ENCODE measurements around the gene ADSS1. TPM values are rescaled to one million over a fixed set of nuclear protein-coding genes. Genes with fewer than 3 reads are reported as not detected.

The ADSS1 gene
- total RNA-seq, 1 experiment from 2014 or later, result 0.52 TPM

DNA sequence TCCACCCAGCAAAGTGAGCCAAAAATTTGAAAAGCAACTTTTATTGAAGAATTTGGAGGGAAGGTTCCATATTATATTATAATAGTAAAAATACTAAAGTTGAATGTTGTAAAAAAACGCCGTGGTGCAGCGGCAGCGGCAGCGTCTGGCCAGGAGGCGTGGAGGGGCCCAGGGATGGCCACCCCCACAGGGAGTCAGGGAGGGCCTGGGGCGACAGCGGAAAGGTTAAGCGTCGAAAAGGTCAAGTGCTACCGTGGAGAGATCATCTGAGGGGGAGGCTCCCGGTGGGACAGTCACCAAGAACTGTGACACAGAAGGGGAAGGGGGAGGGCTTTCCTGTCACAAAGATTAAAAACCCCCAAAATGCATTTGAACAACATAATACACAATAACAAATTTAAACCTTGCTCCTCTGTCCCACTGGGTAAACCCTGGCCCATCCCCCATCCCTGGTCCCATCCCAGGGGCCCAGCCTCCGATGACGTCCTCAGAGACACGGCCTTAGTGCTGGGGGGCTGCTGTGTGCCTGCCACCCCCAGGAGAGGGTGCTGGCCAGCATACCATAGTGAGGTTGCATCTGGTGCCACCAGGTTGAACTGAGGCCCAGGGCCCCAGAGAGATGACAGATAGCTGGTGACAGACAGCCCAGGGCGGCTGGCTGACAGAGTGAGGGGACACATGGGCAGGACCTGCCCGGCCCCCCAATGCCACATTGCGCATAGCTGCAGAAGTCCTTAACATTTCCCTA is 45.5 kb downstream of the ADSS1 start:
- no peaks in the 10 kb centered on the region for H3K9me3 ChIP-seq (ENCODE audit: low read depth, low read length, poor library complexity, severe bottlenecking)
- CTCF ChIA-PET, result interaction anchor here (0.9 to 1.4 kb wide), 2 partner anchors 16 to 95 kb away, joined by 3 read pairs; partner anchors contain the start of gene CEP170B
- BruUV-seq (replicated peaks), result TSS peak; percentile 83
- peaks cover 38% of the 10 kb centered on the region for H3K36me3 ChIP-seq (ENCODE audit: insufficient read depth, low read length, poor library complexity, severe bottlenecking)
- peaks cover 5% of the 10 kb centered on the region for H3K4me1 ChIP-seq (ENCODE audit: insufficient read depth, low read length, poor library complexity, severe bottlenecking)
- H3K27ac ChIP-seq (ENCODE audit: low read depth, low read length, poor library complexity, severe bottlenecking), result no peak overlapping the region
- H3K27me3 ChIP-seq (replicated peaks; ENCODE audit: insufficient read depth, low read depth, low read length, poor library complexity), result no peaks in the 10 kb centered on the region
- POLR2A ChIA-PET (ENCODE audit: low non-redundant PET), result no interaction called here
- no peak for TF ChIP-seq EZH2 (IDR thresholded peaks at IDR 0.05; ENCODE audit: borderline replicate concordance, low read depth, low read length, poor library complexity, severe bottlenecking)
- TF ChIP-seq, protein P1, sequence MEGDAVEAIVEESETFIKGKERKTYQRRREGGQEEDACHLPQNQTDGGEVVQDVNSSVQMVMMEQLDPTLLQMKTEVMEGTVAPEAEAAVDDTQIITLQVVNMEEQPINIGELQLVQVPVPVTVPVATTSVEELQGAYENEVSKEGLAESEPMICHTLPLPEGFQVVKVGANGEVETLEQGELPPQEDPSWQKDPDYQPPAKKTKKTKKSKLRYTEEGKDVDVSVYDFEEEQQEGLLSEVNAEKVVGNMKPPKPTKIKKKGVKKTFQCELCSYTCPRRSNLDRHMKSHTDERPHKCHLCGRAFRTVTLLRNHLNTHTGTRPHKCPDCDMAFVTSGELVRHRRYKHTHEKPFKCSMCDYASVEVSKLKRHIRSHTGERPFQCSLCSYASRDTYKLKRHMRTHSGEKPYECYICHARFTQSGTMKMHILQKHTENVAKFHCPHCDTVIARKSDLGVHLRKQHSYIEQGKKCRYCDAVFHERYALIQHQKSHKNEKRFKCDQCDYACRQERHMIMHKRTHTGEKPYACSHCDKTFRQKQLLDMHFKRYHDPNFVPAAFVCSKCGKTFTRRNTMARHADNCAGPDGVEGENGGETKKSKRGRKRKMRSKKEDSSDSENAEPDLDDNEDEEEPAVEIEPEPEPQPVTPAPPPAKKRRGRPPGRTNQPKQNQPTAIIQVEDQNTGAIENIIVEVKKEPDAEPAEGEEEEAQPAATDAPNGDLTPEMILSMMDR (conservative IDR thresholded peaks at IDR 0.05; ENCODE audit: low read depth, low read length), result no peak
- no peak overlapping the region for H3K4me3 ChIP-seq (ENCODE audit: low read depth, low read length, poor library complexity, severe bottlenecking)
- intact Hi-C loops (cut with micrococcal nuclease; ENCODE audit: unreplicated experiment), result loop anchor here (2.0 to 5.0 kb wide), 2 partner anchors 57 to 278 kb away; no protein-coding TSS in a partner anchor
- DNase-seq (ENCODE audit: low spot score), result no peak

DNA sequence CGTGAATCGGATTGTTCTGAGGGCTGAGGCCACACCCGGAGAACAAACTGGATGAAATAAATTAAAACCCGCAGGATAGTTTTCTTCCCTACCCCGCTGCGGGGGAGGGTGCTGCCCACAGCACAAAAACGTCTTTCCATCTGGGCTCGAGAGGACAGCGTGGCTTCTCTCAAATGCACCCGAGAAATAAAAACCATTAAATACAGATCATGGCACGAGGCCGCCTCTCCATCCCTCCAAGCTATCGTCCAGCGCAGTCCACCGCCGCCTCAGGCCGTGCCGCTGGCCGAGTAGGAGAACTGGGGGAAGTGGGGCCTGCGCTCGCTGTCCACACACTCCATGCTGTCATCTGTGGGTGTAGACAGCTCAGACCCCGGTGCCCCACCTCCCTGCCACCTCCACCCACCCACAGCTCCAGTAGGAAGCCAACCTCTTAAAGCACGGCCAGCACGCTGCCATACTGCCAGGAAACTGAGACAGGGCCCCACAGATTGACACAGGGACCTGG is 46.1 kb downstream of the ADSS1 start:
- intact Hi-C loops (cut with micrococcal nuclease; ENCODE audit: unreplicated experiment), result no loop called here
- no peak for TF ChIP-seq EZH2 (IDR thresholded peaks at IDR 0.05; ENCODE audit: borderline replicate concordance, low read depth, low read length, poor library complexity, severe bottlenecking)
- TF ChIP-seq, protein P1 (conservative IDR thresholded peaks at IDR 0.05; ENCODE audit: low read depth, low read length), result no peak
- Histone ChIP-seq H3K4me3 (ENCODE audit: low read depth, low read length, poor library complexity, severe bottlenecking) (no peak overlapping the region), H3K36me3 (ENCODE audit: insufficient read depth, low read length, poor library complexity, severe bottlenecking) (peaks cover 43% of the 10 kb centered on the region), H3K9me3 (ENCODE audit: low read depth, low read length, poor library complexity, severe bottlenecking) (no peaks in the 10 kb centered on the region), H3K4me1 (ENCODE audit: insufficient read depth, low read length, poor library complexity, severe bottlenecking) (peaks cover 5% of the 10 kb centered on the region), H3K27me3 (replicated peaks; ENCODE audit: insufficient read depth, low read depth, low read length, poor library complexity) (no peaks in the 10 kb centered on the region), H3K27ac (ENCODE audit: low read depth, low read length, poor library complexity, severe bottlenecking) (no peak overlapping the region)
- no TSS peak for BruUV-seq (replicated peaks)
- CTCF ChIA-PET, result interaction anchor here (0.5 to 1.2 kb wide), 2 partner anchors 10 to 17 kb away, joined by 3 to 5 read pairs; partner anchors contain the start of gene SIVA1
- DNase-seq (ENCODE audit: low spot score), result no peak
- POLR2A ChIA-PET (ENCODE audit: low non-redundant PET), result no interaction called here

DNA sequence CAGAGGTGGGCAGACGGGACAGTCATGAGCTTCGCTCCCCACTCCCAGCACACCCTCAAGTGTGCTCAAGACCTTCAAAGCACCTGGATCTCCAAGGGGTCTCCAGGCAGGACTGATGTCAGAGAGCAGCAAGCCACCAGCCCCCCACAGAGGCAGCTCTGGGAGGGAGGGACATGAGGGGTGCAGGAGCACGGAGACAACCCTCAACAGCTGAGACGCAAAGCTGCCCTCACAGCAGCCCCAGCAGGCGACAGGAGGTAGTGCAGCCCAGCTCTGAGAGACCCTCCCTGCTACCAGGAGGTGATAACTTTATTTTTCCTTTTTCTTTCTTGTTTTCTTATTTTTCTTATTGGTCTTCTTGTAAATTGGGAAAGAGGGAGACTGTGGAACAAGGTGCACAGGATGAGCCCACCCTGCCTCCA is 46.8 kb downstream of the ADSS1 start:
- Histone ChIP-seq H3K27me3 (replicated peaks; ENCODE audit: insufficient read depth, low read depth, low read length, poor library complexity) (no peaks in the 10 kb centered on the region), H3K4me3 (ENCODE audit: low read depth, low read length, poor library complexity, severe bottlenecking) (no peak overlapping the region), H3K9me3 (ENCODE audit: low read depth, low read length, poor library complexity, severe bottlenecking) (no peaks in the 10 kb centered on the region), H3K27ac (ENCODE audit: low read depth, low read length, poor library complexity, severe bottlenecking) (no peak overlapping the region), H3K4me1 (ENCODE audit: insufficient read depth, low read length, poor library complexity, severe bottlenecking) (peaks cover 5% of the 10 kb centered on the region), H3K36me3 (ENCODE audit: insufficient read depth, low read length, poor library complexity, severe bottlenecking) (peaks cover 47% of the 10 kb centered on the region)
- DNase-seq (ENCODE audit: low spot score), result peak; percentile 45
- TF ChIP-seq, protein P1 (conservative IDR thresholded peaks at IDR 0.05; ENCODE audit: low read depth, low read length), result peak; percentile 56
- TF ChIP-seq EZH2 (IDR thresholded peaks at IDR 0.05; ENCODE audit: borderline replicate concordance, low read depth, low read length, poor library complexity, severe bottlenecking), result no peak
- no TSS peak for BruUV-seq (replicated peaks)
- ChIA-PET POLR2A (ENCODE audit: low non-redundant PET) (no interaction called here), CTCF (interaction anchor here (0.5 to 1.2 kb wide), 2 partner anchors 9 to 18 kb away, joined by 3 to 5 read pairs; partner anchors contain the start of gene SIVA1)
- intact Hi-C loops (cut with micrococcal nuclease; ENCODE audit: unreplicated experiment), result no loop called here
